HG03469 (cell line): ENCODE data around the gene RANBP1.

Source experiments
- ATAC-seq: cut with Tn5 transposase; IDR thresholded peaks from one replicate; pipeline ENCODE4 v1.9.1; 2021; ENCODE audit warnings: mild to moderate bottlenecking, moderate library complexity, moderate number of reproducible peaks; ENCODE audit not compliant: unreplicated experiment

Gene RANBP1

GRCh38 chr22:20118300-20119020, 2.6 kb downstream of the RANBP1 start:
- no peak for ATAC-seq

- no peak for ATAC-seq
Observed at GRCh38 chr22:20121856-20122415, 6.0 kb downstream of the RANBP1 start.

- ATAC-seq, result no peak
Observed at GRCh38 chr22:20123366-20124082, 7.6 kb downstream of the RANBP1 start.

- no peak for ATAC-seq
Observed at GRCh38 chr22:20124083-20124787, 8.3 kb downstream of the RANBP1 start.

- no peak for ATAC-seq
Observed at GRCh38 chr22:20125201-20126174, 9.6 kb downstream of the RANBP1 start.

- no peak for ATAC-seq
Observed at GRCh38 chr22:20126284-20127029, 10.6 kb downstream of the RANBP1 start.

GRCh38 chr22:20127318-20127868, 11.5 kb downstream of the RANBP1 start:
- ATAC-seq, result no peak

- ATAC-seq, result no peak
Observed at GRCh38 chr22:20127869-20128618, 12.1 kb downstream of the RANBP1 start.

GRCh38 chr22:20128619-20128901, 12.7 kb downstream of the RANBP1 start:
- ATAC-seq, result no peak

- no peak for ATAC-seq
Observed at GRCh38 chr22:20128902-20129746, 13.2 kb downstream of the RANBP1 start.

- no peak for ATAC-seq
Observed at GRCh38 chr22:20129747-20130014, 13.8 kb downstream of the RANBP1 start.

- ATAC-seq, result no peak
Observed at GRCh38 chr22:20130319-20130718, 14.4 kb downstream of the RANBP1 start.

GRCh38 chr22:20130731-20131596, 15.1 kb downstream of the RANBP1 start:
- ATAC-seq, result no peak

GRCh38 chr22:20131597-20131858, 15.6 kb downstream of the RANBP1 start, which contains the start of gene ZDHHC8:
Gene ZDHHC8, plus strand, starts transcription at chr22:20131804. Its CDS starts 144 bp downstream, at chr22:20131948.
- no peak for ATAC-seq

- ATAC-seq, result no peak
Observed at GRCh38 chr22:20131859-20132685, 16.2 kb downstream of the RANBP1 start.

- ATAC-seq, result no peak
Observed at GRCh38 chr22:20132686-20133246, 16.9 kb downstream of the RANBP1 start.
